Effector memory CD8-positive, alpha-beta T cell (primary cell): Measurements from ENCODE around the gene PTPN21.

Source experiments
- ATAC-seq: fragments of 150-1000 bp; cut with Tn5 transposase; replicated peaks from 2 replicates; pipeline ENCODE4 v1.10.0; 2021; ENCODE audit warnings: mild to moderate bottlenecking, moderate library complexity
- DNase-seq, 3 experiments: peaks; one replicate each; pipeline ENCODE4 v3.0.0; 2021
- H3K27ac Mint-ChIP-seq, 2 donors: one replicate each; pipeline ENCODE4 v1.8.0; 2022; ENCODE audit warnings: mild to moderate bottlenecking in 2 of 2, mixed read lengths in 2 of 2, moderate library complexity in 2 of 2
- H3K27me3 Mint-ChIP-seq, 2 donors: one replicate each; pipeline ENCODE4 v1.8.0; 2022; ENCODE audit warnings: mixed read lengths in 2 of 2
- H3K36me3 Mint-ChIP-seq: one replicate; pipeline ENCODE4 v1.8.0; 2022; ENCODE audit warnings: mild to moderate bottlenecking, moderate library complexity, mixed read lengths; ENCODE audit not compliant: insufficient read depth
- H3K4me1 Mint-ChIP-seq, 2 donors: one replicate each; pipeline ENCODE4 v1.8.0; 2022; ENCODE audit warnings: low read depth in 2 of 2, mixed read lengths in 2 of 2
- H3K4me3 Mint-ChIP-seq, 2 donors: one replicate each; pipeline ENCODE4 v1.8.0; 2022; ENCODE audit warnings: mild to moderate bottlenecking in 2 of 2, mixed read lengths in 2 of 2, moderate library complexity in 2 of 2
- H3K9me3 Mint-ChIP-seq, 2 donors: one replicate each; pipeline ENCODE4 v1.8.0; 2022; ENCODE audit warnings: mixed read lengths in 2 of 2

Gene PTPN21

GRCh38 chr14:88516861-88517357 lies 37.9 kb downstream of the PTPN21 start:
- Mint-ChIP-seq H3K27ac (peak overlapping the region in 1 of 2 donors; percentile 12), H3K4me1 (peaks cover 6 to 7% of the 10 kb centered on the region in 2 donors), H3K4me3 (peak overlapping the region in 1 of 2 donors; percentile 17), H3K9me3 (no peaks in the 10 kb centered on the region), H3K27me3 (peaks cover 34 to 45% of the 10 kb centered on the region in 2 donors), H3K36me3 (no peaks in the 10 kb centered on the region)
- ATAC-seq (no peak), DNase-seq (no peak)

GRCh38 chr14:88515499-88516221 lies 39.1 kb downstream of the PTPN21 start:
- H3K4me3 Mint-ChIP-seq = no peak overlapping the region
- H3K36me3 Mint-ChIP-seq = no peaks in the 10 kb centered on the region
- H3K27me3 Mint-ChIP-seq = peaks cover 37 to 40% of the 10 kb centered on the region in 2 donors
- no peaks in the 10 kb centered on the region for H3K9me3 Mint-ChIP-seq
- no peak for ATAC-seq
- no peak overlapping the region for H3K27ac Mint-ChIP-seq
- no peak for DNase-seq
- H3K4me1 Mint-ChIP-seq = peaks cover 6 to 7% of the 10 kb centered on the region in 2 donors

DNA sequence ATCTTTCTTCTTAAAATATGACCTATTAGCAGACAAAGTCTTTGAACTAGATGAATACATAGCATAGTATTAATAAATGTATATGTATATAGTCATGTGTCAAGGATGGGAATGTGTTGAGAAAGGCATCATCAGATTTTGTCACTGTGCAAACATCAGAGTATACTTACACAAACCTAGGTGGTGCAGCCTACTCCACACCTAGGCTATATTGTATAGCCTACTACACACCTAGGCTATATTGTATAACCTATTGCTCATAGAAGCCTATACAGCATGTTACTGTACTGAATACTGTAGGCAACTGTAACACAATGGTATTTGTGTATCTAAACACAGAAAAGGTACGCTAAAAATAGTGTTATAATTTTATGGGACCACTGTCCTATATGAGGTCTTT lies 47.6 kb downstream of the PTPN21 start:
- no peak overlapping the region for H3K4me3 Mint-ChIP-seq
- no peak overlapping the region for H3K27ac Mint-ChIP-seq
- peaks cover 17 to 32% of the 10 kb centered on the region in 2 donors for H3K27me3 Mint-ChIP-seq
- no peaks in the 10 kb centered on the region for H3K9me3 Mint-ChIP-seq
- no peaks in the 10 kb centered on the region for H3K4me1 Mint-ChIP-seq
- no peak for DNase-seq
- no peak for ATAC-seq
- no peaks in the 10 kb centered on the region for H3K36me3 Mint-ChIP-seq

GRCh38 chr14:88505621-88506020 lies 49.2 kb downstream of the PTPN21 start:
- H3K27ac Mint-ChIP-seq = no peak overlapping the region
- H3K4me3 Mint-ChIP-seq = no peak overlapping the region
- H3K27me3 Mint-ChIP-seq = peaks cover 18 to 33% of the 10 kb centered on the region in 2 donors
- H3K9me3 Mint-ChIP-seq = no peaks in the 10 kb centered on the region
- ATAC-seq = no peak
- H3K36me3 Mint-ChIP-seq = no peaks in the 10 kb centered on the region
- DNase-seq = no peak
- no peaks in the 10 kb centered on the region for H3K4me1 Mint-ChIP-seq

DNA sequence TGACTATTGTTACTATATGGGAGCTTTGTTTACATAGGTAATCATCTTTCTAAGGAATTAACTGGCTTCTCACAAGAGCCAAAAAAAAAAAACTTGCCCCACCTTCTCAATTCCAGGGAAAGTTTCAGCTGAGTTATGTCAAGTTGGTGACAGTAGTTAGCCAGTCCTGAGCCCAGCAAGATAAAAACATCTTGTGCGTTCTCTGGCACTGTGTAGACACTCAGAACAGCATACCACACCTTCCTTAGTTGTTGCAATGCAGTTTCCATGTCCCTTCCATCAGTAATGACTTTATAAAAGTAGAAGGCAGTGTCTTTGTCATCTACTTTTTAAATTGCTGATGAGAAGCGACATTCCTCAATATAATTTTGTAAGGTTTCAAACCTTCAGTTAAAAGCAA lies 50.2 kb downstream of the PTPN21 start:
- Mint-ChIP-seq H3K27ac (no peak overlapping the region), H3K36me3 (no peaks in the 10 kb centered on the region), H3K9me3 (no peaks in the 10 kb centered on the region), H3K27me3 (peaks cover 16 to 22% of the 10 kb centered on the region in 2 donors), H3K4me1 (no peaks in the 10 kb centered on the region), H3K4me3 (no peak overlapping the region)
- ATAC-seq (no peak), DNase-seq (no peak)

DNA sequence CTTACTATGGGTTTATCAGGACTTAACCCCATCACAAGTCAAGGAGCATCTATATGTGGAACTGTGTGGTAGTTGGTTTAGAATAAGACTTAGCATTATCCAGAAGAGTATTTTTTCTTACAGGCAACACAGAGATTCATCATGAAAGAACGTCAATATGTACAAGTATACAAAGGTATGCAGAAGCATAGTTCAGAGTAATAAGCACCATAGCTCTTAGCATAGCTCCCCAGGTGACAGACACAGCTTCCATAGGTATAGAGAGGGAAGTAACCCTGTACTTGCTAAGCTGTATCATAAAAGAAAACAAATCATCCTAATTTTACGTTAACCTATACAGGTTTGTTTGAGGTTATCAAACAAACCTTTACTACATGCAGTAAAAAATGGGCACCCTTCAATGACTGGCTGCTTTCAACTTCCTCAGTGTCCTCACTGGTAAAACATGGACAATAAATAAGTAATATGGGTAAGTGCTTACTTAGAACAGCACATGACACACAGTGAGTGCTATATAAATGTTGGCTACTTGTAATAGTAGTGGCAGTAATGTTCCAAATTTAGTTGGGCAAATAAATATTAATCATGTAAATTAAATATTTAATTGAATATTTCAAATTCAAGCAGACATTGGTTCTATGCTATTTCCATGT lies 50.9 kb downstream of the PTPN21 start:
- Mint-ChIP-seq H3K36me3 (no peaks in the 10 kb centered on the region), H3K4me3 (no peak overlapping the region), H3K27me3 (peaks cover 9 to 20% of the 10 kb centered on the region in 2 donors), H3K27ac (no peak overlapping the region), H3K4me1 (no peaks in the 10 kb centered on the region), H3K9me3 (no peaks in the 10 kb centered on the region)
- DNase-seq = no peak
- no peak for ATAC-seq

GRCh38 chr14:88502740-88503139 lies 52.1 kb downstream of the PTPN21 start:
- H3K4me3 Mint-ChIP-seq = no peak overlapping the region
- ATAC-seq = no peak
- peaks cover 14 to 20% of the 10 kb centered on the region in 2 donors for H3K27me3 Mint-ChIP-seq
- H3K9me3 Mint-ChIP-seq = no peaks in the 10 kb centered on the region
- H3K36me3 Mint-ChIP-seq = no peaks in the 10 kb centered on the region
- no peak for DNase-seq
- H3K27ac Mint-ChIP-seq = no peak overlapping the region
- no peaks in the 10 kb centered on the region for H3K4me1 Mint-ChIP-seq

- Mint-ChIP-seq H3K4me1 (no peaks in the 10 kb centered on the region), H3K9me3 (no peaks in the 10 kb centered on the region), H3K27me3 (peaks cover 14 to 24% of the 10 kb centered on the region in 2 donors), H3K27ac (no peak overlapping the region), H3K36me3 (no peaks in the 10 kb centered on the region), H3K4me3 (no peak overlapping the region)
- no peak for DNase-seq
- ATAC-seq = no peak
Measured at GRCh38 chr14:88500611-88501010, 54.2 kb downstream of the PTPN21 start.

DNA sequence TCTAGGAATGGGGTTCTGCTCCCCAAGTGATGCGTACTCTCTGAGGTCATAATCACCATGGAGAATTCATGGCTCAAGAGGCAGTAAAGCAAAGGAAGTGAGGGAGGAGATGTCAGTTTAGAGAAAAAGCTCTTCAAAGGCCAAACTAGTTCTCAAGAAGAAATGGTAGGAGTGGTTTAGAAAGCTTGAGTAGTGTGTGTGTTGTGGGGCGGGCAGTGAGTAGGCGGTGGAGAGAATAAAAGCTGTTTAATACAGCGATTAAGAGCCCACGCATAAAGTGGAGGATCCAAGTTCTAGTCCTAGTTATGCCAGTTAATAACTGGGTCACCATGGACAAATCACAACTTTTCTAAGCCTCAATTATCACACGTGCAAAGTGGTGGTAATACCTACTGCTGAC lies 55.6 kb downstream of the PTPN21 start:
- no peaks in the 10 kb centered on the region for H3K36me3 Mint-ChIP-seq
- peaks cover 14 to 26% of the 10 kb centered on the region in 2 donors for H3K27me3 Mint-ChIP-seq
- H3K9me3 Mint-ChIP-seq = no peaks in the 10 kb centered on the region
- no peak for DNase-seq
- no peak overlapping the region for H3K4me3 Mint-ChIP-seq
- H3K27ac Mint-ChIP-seq = no peak overlapping the region
- no peaks in the 10 kb centered on the region for H3K4me1 Mint-ChIP-seq
- no peak for ATAC-seq

GRCh38 chr14:88496414-88496813 lies 58.4 kb downstream of the PTPN21 start:
- Mint-ChIP-seq H3K27me3 (peaks cover 16 to 38% of the 10 kb centered on the region in 2 donors), H3K4me1 (peaks cover 3% of the 10 kb centered on the region in 2 donors), H3K9me3 (no peaks in the 10 kb centered on the region), H3K27ac (no peak overlapping the region), H3K4me3 (no peak overlapping the region), H3K36me3 (no peaks in the 10 kb centered on the region)
- ATAC-seq = no peak
- DNase-seq = no peak

DNA sequence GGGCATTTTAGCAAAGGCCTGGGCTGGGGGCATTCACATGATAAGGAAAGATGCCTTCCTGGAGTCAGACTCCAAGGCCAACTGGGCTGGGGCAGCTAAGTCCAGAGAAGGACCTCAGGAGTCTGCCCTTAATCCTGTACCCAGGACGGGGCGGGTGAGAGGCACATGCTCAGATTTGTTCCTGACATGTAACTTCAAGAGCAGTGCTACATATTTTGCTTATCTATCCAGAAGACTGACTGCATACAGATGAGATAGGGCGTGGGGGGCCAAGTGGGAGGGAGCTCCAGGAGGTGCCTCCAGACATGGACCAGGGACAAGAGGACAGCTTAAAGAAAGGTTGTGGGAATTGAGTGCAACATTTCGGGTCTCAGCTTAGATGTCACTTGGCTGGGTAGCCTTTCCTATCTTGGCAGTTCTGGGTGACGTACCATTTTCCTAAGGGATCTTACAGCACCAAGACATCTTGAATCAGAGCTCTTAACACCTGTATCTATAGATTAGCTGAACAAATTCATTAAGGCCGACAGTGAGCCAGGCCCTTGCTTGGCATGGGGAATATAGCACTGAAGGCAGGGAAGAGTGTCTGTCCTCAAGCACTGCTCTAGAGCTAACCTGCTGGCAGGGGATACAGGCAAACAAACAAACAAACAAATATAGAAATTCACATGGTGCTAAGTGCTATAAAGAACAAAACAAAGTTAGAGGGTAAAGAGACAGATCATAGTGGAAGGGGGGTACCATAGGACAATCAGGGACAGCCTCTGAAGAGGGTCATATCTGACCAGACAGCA lies 61.2 kb downstream of the PTPN21 start:
- H3K4me1 Mint-ChIP-seq = peaks cover 3% of the 10 kb centered on the region in 2 donors
- no peaks in the 10 kb centered on the region for H3K36me3 Mint-ChIP-seq
- DNase-seq = no peak
- H3K27me3 Mint-ChIP-seq = peaks cover 16 to 38% of the 10 kb centered on the region in 2 donors
- no peak overlapping the region for H3K4me3 Mint-ChIP-seq
- H3K9me3 Mint-ChIP-seq = no peaks in the 10 kb centered on the region
- H3K27ac Mint-ChIP-seq = no peak overlapping the region
- no peak for ATAC-seq

- Mint-ChIP-seq H3K36me3 (no peaks in the 10 kb centered on the region), H3K9me3 (no peaks in the 10 kb centered on the region), H3K27me3 (peaks cover 11 to 38% of the 10 kb centered on the region in 2 donors), H3K27ac (no peak overlapping the region), H3K4me3 (no peak overlapping the region), H3K4me1 (peaks cover 3% of the 10 kb centered on the region in 2 donors)
- peak; percentile 66 to 74 (median 67) for DNase-seq
- peak; percentile 79 for ATAC-seq
Measured at GRCh38 chr14:88492272-88493089, 62.3 kb downstream of the PTPN21 start.

DNA sequence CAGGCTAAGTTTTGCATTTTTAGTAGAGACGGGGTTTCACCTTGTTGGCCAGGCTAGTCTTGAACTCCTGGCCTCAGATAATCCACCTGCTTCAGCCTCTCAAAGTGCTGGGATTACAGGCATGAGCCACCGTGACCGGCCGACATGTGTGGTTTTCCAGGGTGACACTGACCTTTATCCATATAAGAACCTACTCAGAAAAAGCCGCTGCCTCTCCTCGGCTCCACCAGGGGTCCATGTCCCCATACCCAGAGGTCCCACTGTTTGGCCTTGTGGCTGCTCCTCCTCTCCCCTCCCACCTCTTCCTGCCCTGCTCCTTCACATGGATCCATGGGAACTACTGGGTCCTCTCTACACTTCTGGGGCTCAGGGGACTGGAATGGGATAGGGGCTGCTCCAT lies 64.6 kb downstream of the PTPN21 start:
- DNase-seq (no peak), ATAC-seq (no peak)
- Mint-ChIP-seq H3K4me1 (peaks cover 3% of the 10 kb centered on the region in 2 donors), H3K9me3 (no peaks in the 10 kb centered on the region), H3K27me3 (peaks cover 11 to 38% of the 10 kb centered on the region in 2 donors), H3K36me3 (no peaks in the 10 kb centered on the region), H3K4me3 (no peak overlapping the region), H3K27ac (no peak overlapping the region)
